Lung (tissue), 12 donors: ENCODE data around the gene PUS10. TPM values are rescaled to one million over a fixed set of nuclear protein-coding genes. Genes with fewer than 3 reads are reported as not detected.

Experiments used
- ATAC-seq: fragments of 200-7000 bp; cut with Tn5 transposase; one replicate; pipeline ENCODE4 v1.9.1; 2020; ENCODE audit warnings: moderate number of reproducible peaks; ENCODE audit not compliant: insufficient read depth, low FRiP score
- DNase-seq, 3 donors: peaks; one replicate each; pipeline ENCODE4 v3.0.0-alpha.2; 2013 to 2017
- H3K27ac ChIP-seq, 2 donors: one replicate each; pipeline ENCODE4 v1.5.1; 2013; ENCODE audit warnings: mild to moderate bottlenecking in 2 of 2, moderate library complexity in 2 of 2, control low read depth in 1 of 2, inconsistent platforms in 1 of 2, low read depth in 1 of 2, low read length in 1 of 2
- H3K27me3 ChIP-seq, 3 donors: one replicate each; pipeline ENCODE4 v1.5.1; 2013; ENCODE audit warnings: low read length in 2 of 3; ENCODE audit not compliant: control insufficient read depth in 3 of 3, insufficient read depth in 3 of 3
- H3K36me3 ChIP-seq, 4 donors: one replicate each; pipeline ENCODE4 v1.5.1; 2013; ENCODE audit warnings: low read length in 4 of 4, mild to moderate bottlenecking in 1 of 4, moderate library complexity in 1 of 4; ENCODE audit not compliant: control insufficient read depth in 4 of 4, insufficient read depth in 4 of 4
- H3K4me1 ChIP-seq, 5 donors: one replicate each; pipeline ENCODE4 v1.5.1; 2013; ENCODE audit warnings: low read length in 5 of 5, mild to moderate bottlenecking in 2 of 5, moderate library complexity in 1 of 5; ENCODE audit not compliant: control insufficient read depth in 5 of 5, insufficient read depth in 5 of 5
- H3K4me3 ChIP-seq: one replicate; pipeline ENCODE4 v1.5.1; 2013; ENCODE audit warnings: mild to moderate bottlenecking, control low read depth, moderate library complexity
- H3K9ac ChIP-seq, 2 donors: one replicate each; pipeline ENCODE4 v1.5.1; 2013; ENCODE audit warnings: low read length in 2 of 2, control low read depth in 1 of 2; ENCODE audit not compliant: insufficient read depth in 1 of 2
- H3K9me3 ChIP-seq, 4 donors: one replicate each; pipeline ENCODE4 v1.5.1; 2013; ENCODE audit warnings: low read length in 3 of 4, mild to moderate bottlenecking in 1 of 4, moderate library complexity in 1 of 4; ENCODE audit not compliant: control insufficient read depth in 4 of 4, insufficient read depth in 3 of 4
- WGBS, 2 donors: extraction: QIAGEN DNeasy Blood & Tissue Kit; methylation state at CpG; one replicate each; pipeline ENCODE4 v1.1.7; 2013; 5-methylcytosine and 5-hydroxymethylcytosine counted together
- polyA plus RNA-seq, 2 donors: library from polyadenylated mRNA; stranded (reverse); fragments of 200-250 nt; gene quantifications; one replicate each; pipeline ENCODE4 v1.2.1, GENCODE V29; 2013
- total RNA-seq, 2 donors: library from RNA; depleted of rRNA in 1 of 2; stranded (reverse); fragments of >200 nt in 1 of 2; gene quantifications; one replicate each; pipeline ENCODE4 v1.2.1, GENCODE V29; 2014 to 2021
- TF ChIP-seq, protein P1 (sequence below): IDR thresholded peaks from 2 replicates; pipeline ENCODE4 v1.5.1; 2012; ENCODE audit warnings: mild to moderate bottlenecking; ENCODE audit errors: control extremely low read depth, extremely low read depth
- donor health status: control.
- donor health status: control.
- donor health status: Bipolar disorder and iron deficiency.
- donor health status: healthy.
- donor health status: DM: yes; HTN: yes; CAD: no.

PUS10 gene
- total and polyA plus RNA-seq, 4 donors: 3.4 to 15.8 (median 5.9) TPM

DNA sequence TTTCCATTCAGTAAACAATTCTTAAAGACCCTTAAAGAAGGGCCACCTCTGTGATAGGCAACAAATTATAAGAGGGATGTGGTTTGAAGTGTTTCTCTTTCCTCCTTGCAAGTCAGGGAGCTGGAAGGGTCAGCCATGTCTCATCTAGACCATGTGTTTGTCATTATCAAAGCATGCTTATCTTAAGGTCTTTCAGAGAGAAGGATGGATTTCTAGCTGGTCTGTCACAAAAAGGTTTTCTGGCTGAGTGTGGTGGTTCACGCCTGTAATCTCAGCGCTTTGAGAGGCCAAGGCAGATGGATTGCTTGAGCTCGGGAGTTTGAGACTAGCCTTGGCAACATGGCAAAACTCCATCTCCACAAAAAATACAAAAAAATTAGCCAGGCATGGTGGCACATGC is 59.7 kb downstream of the PUS10 start:
- WGBS, 2 donors: 89 to 94% methylated on average over 3 of the region's 3 CpGs
- H3K9ac ChIP-seq: no peak overlapping the region
- H3K36me3 ChIP-seq: peaks cover 0 to 6% (median 2%) of the 10 kb centered on the region in 4 donors
- ATAC-seq (no peak), DNase-seq (no peak)
- no peak overlapping the region for H3K27ac ChIP-seq
- TF ChIP-seq, protein P1, sequence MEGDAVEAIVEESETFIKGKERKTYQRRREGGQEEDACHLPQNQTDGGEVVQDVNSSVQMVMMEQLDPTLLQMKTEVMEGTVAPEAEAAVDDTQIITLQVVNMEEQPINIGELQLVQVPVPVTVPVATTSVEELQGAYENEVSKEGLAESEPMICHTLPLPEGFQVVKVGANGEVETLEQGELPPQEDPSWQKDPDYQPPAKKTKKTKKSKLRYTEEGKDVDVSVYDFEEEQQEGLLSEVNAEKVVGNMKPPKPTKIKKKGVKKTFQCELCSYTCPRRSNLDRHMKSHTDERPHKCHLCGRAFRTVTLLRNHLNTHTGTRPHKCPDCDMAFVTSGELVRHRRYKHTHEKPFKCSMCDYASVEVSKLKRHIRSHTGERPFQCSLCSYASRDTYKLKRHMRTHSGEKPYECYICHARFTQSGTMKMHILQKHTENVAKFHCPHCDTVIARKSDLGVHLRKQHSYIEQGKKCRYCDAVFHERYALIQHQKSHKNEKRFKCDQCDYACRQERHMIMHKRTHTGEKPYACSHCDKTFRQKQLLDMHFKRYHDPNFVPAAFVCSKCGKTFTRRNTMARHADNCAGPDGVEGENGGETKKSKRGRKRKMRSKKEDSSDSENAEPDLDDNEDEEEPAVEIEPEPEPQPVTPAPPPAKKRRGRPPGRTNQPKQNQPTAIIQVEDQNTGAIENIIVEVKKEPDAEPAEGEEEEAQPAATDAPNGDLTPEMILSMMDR: no peak
- peaks cover 0 to 1% (median 0%) of the 10 kb centered on the region in 5 donors for H3K4me1 ChIP-seq
- no peak overlapping the region for H3K4me3 ChIP-seq
- no peaks in the 10 kb centered on the region for H3K9me3 ChIP-seq
- no peaks in the 10 kb centered on the region for H3K27me3 ChIP-seq

DNA sequence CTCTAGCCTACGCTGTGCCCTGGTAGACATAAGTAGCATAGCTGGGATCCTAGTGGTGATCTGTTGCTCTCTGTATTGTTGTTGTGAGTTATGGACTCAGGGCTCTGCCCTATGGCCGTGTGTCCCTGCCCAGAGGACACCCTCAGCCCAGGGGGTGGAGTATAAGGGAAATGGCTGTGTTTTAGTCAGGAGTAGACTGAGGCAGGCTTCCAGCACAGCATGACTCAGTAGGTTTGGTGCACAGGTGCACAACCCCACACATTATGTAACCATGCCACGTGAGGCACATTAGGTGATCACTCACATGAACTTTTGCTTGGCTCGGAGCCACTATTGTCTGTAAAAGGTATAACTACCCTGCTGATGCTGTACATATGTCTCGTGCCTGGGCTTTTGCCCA is 60.4 kb downstream of the PUS10 start:
- H3K9me3 ChIP-seq: no peaks in the 10 kb centered on the region
- H3K36me3 ChIP-seq: peaks cover 0 to 7% (median 2%) of the 10 kb centered on the region in 4 donors
- H3K27ac ChIP-seq: no peak overlapping the region
- TF ChIP-seq, protein P1: no peak
- no peak overlapping the region for H3K9ac ChIP-seq
- no peak for ATAC-seq
- no peak overlapping the region for H3K4me3 ChIP-seq
- 90% methylated on average over 5 of the region's 5 CpGs for WGBS, 2 donors
- DNase-seq: no peak
- H3K4me1 ChIP-seq: peaks cover 0 to 1% (median 0%) of the 10 kb centered on the region in 5 donors
- H3K27me3 ChIP-seq: no peaks in the 10 kb centered on the region

- no peak overlapping the region for H3K4me3 ChIP-seq
- DNase-seq (no peak), ATAC-seq (no peak)
- peaks cover 0 to 8% (median 2%) of the 10 kb centered on the region in 4 donors for H3K36me3 ChIP-seq
- H3K27ac ChIP-seq: no peak overlapping the region
- no peak overlapping the region for H3K9ac ChIP-seq
- H3K27me3 ChIP-seq: no peaks in the 10 kb centered on the region
- TF ChIP-seq, protein P1: no peak
- peaks cover 0 to 1% (median 0%) of the 10 kb centered on the region in 5 donors for H3K4me1 ChIP-seq
- 87 to 96% methylated on average over 8 of the region's 8 CpGs for WGBS, 2 donors
- H3K9me3 ChIP-seq: no peaks in the 10 kb centered on the region
Measured at GRCh38 chr2:60957224-60957623, 60.8 kb downstream of the PUS10 start.

GRCh38 chr2:60954139-60954538 is 63.9 kb downstream of the PUS10 start:
- Histone ChIP-seq H3K36me3 (peaks cover 0 to 8% (median 4%) of the 10 kb centered on the region in 4 donors), H3K9ac (no peak overlapping the region), H3K4me3 (no peak overlapping the region), H3K27me3 (no peaks in the 10 kb centered on the region), H3K4me1 (no peaks in the 10 kb centered on the region), H3K27ac (no peak overlapping the region), H3K9me3 (no peaks in the 10 kb centered on the region)
- ATAC-seq (no peak), DNase-seq (no peak)
- TF ChIP-seq, protein P1: no peak
- 28 to 62% methylated on average over 2 of the region's 2 CpGs for WGBS, 2 donors
